OCI-M2 (cell line): ENCODE measurements around the gene TMEM123.

ENCODE experiments used
- DNase-seq: peaks from one replicate; lab custom pipeline; 2025; ENCODE audit not compliant: unreplicated experiment; lab: John Stamatoyannopoulos, UW

Gene TMEM123

GRCh38 chr11:102472127-102472526 lies 19.6 kb upstream of the TMEM123 start:
- DNase-seq = no peak

GRCh38 chr11:102471474-102471873 lies 18.9 kb upstream of the TMEM123 start:
- no peak for DNase-seq

- no peak for DNase-seq
Measured at GRCh38 chr11:102470251-102470650, 17.7 kb upstream of the TMEM123 start.

GRCh38 chr11:102469196-102469821 lies 16.7 kb upstream of the TMEM123 start:
- no peak for DNase-seq

- DNase-seq = no peak
Measured at GRCh38 chr11:102468616-102469195, 16.1 kb upstream of the TMEM123 start.

GRCh38 chr11:102467853-102468580 lies 15.5 kb upstream of the TMEM123 start:
- DNase-seq = no peak

GRCh38 chr11:102467080-102467708 lies 14.6 kb upstream of the TMEM123 start:
- DNase-seq = no peak

- DNase-seq = no peak
Measured at GRCh38 chr11:102465696-102466095, 13.1 kb upstream of the TMEM123 start.

- no peak for DNase-seq
Measured at GRCh38 chr11:102464859-102465500, 12.4 kb upstream of the TMEM123 start.

- no peak for DNase-seq
Measured at GRCh38 chr11:102464037-102464436, 11.5 kb upstream of the TMEM123 start.

- DNase-seq = no peak
Measured at GRCh38 chr11:102462610-102463009, 10.0 kb upstream of the TMEM123 start.

- no peak for DNase-seq
Measured at GRCh38 chr11:102459393-102459792, 6.8 kb upstream of the TMEM123 start.

- no peak for DNase-seq
Measured at GRCh38 chr11:102458548-102458947, 6.0 kb upstream of the TMEM123 start.

GRCh38 chr11:102457865-102458264 lies 5.3 kb upstream of the TMEM123 start:
- DNase-seq = no peak

- no peak for DNase-seq
Measured at GRCh38 chr11:102457056-102457677, 4.6 kb upstream of the TMEM123 start.

- no peak for DNase-seq
Measured at GRCh38 chr11:102456381-102456780, 3.8 kb upstream of the TMEM123 start.

GRCh38 chr11:102453921-102454320 lies 1.4 kb upstream of the TMEM123 start:
- no peak for DNase-seq

GRCh38 chr11:102453302-102453695 lies 734 bp upstream of the TMEM123 start:
- no peak for DNase-seq

- DNase-seq = no peak
Measured at GRCh38 chr11:102451681-102452460, 694 bp downstream of the TMEM123 start.

- DNase-seq = no peak
Measured at GRCh38 chr11:102451041-102451680, 1.4 kb downstream of the TMEM123 start.
